H54 (cell line): ENCODE data around the gene VIP.

Source experiments
- DNase-seq: peaks from one replicate; pipeline ENCODE4 v3.0.0; 2011; ENCODE audit warnings: low spot score, mixed read lengths; ENCODE audit not compliant: insufficient read length
- FAIRE-seq: peaks from 3 replicates; lab custom pipeline; 2011; peaks lifted over from hg19 to GRCh38; lab: Jason Lieb, UNC
- POLR2A ChIP-seq: IDR thresholded peaks from 2 replicates; pipeline ENCODE4 v1.6.1; 2011; ENCODE audit warnings: low read depth, mild to moderate bottlenecking, low read length

Gene VIP

GRCh38 chr6:152746172-152746553 is 4.4 kb upstream of the VIP start:
- FAIRE-seq (no peak), DNase-seq (no peak)
- no peak for TF ChIP-seq POLR2A

DNA sequence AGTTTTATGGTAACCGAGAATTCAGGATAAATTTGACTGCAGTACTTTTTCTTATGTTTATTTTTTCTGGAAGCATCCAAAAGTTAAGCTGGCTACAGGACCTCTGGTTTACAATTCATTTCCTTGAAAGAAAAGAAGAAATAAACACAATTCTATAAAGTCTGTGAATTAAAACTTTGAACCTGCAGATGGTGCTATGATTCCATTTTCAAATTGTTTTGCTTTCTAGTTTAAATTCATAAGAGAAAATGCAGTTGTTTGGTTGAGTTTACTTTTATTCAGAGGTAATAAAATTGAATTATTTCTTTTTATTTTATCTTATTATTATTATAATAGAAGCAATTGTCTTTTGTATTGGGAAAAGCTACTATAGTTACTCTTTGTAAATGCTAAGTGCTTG is 1.8 kb upstream of the VIP start:
- TF ChIP-seq POLR2A: no peak
- DNase-seq (no peak), FAIRE-seq (no peak)

DNA sequence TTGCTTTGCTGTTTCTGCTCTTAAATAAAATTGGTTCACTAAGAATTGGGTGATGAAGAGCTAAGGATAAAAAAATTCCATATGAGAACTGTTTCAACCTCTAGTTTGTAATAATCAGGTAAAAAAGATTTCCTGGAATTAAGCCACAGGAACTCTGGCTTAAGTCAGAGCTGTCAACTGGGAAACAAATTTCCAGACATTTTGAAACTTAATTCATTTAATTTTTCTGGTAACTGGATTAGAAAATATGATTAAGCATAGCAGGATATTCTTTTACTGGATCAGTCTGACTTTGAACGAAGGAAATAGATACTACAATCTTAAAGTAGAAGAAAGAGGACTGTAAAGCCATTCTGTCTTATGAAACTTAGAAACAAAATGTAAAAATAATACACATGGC is 1.3 kb upstream of the VIP start:
- TF ChIP-seq POLR2A: no peak
- no peak for DNase-seq
- FAIRE-seq: no peak

- TF ChIP-seq POLR2A: no peak
- DNase-seq (no peak), FAIRE-seq (no peak)
Observed at GRCh38 chr6:152765331-152765730, 14.7 kb downstream of the VIP start.

DNA sequence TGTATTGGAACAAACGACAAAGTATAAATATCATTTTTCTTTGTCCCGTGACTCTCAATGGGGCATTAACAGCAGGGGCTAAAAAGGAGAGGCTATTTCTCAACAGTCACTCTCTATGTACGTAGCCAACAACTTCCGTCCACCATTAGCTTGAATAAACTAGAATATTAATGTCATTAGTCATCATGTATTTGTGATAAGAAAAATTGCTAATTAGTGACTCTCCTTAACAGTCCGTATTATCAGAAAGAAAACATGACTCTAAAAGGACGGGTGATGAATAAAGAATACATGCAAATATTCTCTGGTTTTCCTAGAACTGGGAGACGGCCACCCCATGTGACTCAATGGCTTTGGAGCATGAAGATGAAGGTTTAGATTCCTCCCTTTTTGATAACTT is 18.6 kb downstream of the VIP start:
- FAIRE-seq (no peak), DNase-seq (no peak)
- no peak for TF ChIP-seq POLR2A

- FAIRE-seq: no peak
- TF ChIP-seq POLR2A: no peak
- no peak for DNase-seq
Observed at GRCh38 chr6:152769993-152770392, 19.4 kb downstream of the VIP start.

- FAIRE-seq: no peak
- TF ChIP-seq POLR2A: no peak
Observed at GRCh38 chr6:152771061-152771687, 20.6 kb downstream of the VIP start.

GRCh38 chr6:152775428-152775827 is 24.8 kb downstream of the VIP start:
- DNase-seq: no peak
- no peak for TF ChIP-seq POLR2A
- FAIRE-seq: no peak

More at GRCh38 chr6:152771061-152771687, 20.6 kb downstream of the VIP start:
- no peak for DNase-seq

GRCh38 chr6:152776833-152777232 is 26.2 kb downstream of the VIP start:
- FAIRE-seq: no peak
- no peak for DNase-seq
- no peak for TF ChIP-seq POLR2A

- DNase-seq: no peak
- no peak for TF ChIP-seq POLR2A
- FAIRE-seq: no peak
Observed at GRCh38 chr6:152783217-152783878, 32.8 kb downstream of the VIP start.

GRCh38 chr6:152794696-152795095 is 44.1 kb downstream of the VIP start:
- DNase-seq: no peak
- no peak for FAIRE-seq
- TF ChIP-seq POLR2A: no peak

DNA sequence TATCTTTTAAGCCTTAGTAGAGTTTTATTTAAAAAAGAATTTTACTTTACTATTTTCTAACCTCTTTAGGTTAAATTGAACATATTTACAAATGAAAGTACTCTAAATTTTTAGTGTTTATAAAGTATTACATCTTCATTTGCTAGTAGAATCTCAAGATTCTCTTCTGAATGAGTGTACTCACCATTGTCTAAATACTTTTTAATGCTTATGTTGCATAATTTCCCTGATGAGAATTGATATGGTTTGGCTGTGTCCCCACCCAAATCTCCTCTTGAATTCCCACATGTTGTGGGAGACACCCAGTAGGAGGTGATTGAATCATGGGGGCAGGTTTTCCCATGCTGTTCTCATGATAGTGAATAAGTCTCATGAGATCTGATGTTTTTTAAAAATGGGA is 53.6 kb downstream of the VIP start:
- TF ChIP-seq POLR2A: no peak
- no peak for FAIRE-seq
- DNase-seq: no peak
